Measurements from ENCODE around the gene ACP7.

The ACP7 gene

DNA sequence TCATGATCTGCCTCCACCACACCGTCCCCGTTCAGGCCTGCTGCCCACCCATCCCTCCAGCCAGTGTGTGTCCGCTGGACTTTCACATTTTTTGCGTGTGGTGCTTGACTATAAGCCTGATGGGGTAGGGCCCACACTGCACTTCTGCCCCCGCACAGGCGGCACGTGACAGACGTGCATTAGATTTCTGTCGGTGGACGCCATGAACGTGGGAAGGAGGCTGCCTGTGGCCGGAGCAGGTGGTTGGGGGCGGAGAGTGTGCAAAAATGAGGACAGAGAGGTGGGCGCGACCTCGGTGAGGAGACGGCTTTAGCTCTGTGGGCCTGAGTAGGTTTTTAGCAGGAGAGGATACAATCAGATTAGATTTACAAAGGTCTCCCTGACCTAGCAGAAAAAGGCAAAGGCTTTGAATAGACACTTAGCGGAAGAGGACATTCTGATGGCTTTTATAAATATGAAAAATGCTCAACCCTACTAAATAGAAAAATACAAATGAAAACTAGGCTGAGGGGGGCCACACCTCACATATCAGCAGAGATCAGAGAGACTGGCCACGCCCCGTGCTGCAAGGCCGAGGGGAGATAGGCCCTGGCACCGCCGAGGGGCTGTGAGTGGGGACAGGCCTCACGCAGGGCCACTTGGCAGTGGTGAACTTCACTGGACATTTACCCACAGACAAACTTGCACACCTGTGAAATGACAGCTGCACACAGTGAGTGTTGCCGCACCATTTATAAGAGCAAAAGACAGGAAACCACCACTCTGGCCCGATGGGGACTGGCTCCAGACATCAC is 66.8 kb downstream of the ACP7 start:
- DNase-seq: no peak

- no peak for DNase-seq
These were observed 67.9 kb downstream of the ACP7 start for GRCh38 chr19:39152066-39152465.

DNA sequence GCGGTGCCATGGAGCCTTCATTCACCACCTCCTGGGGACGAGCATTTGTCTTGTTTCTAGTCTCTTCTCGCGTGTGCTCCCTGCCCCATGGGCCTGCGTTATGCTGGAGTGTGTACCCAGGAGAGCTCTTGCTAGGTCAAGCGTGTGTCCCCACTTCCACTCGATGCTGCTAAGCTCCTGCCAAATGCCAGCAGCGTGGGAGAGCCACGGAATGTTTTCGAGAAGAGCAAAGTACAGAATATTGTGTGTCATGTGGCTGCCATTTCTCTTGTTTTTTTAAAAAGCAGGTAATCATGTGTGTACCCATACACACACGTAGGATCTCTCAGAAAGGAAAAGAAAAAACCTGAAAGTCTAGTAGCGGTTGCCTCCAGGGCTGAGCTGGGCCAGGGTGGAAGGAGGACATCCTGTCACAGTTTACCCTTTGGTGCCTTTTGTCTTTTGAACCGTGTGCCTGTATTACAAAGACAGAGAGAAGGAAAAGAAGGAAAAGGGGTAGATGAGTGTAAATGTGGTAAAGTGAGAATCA is 70.0 kb downstream of the ACP7 start:
- DNase-seq: no peak

DNA sequence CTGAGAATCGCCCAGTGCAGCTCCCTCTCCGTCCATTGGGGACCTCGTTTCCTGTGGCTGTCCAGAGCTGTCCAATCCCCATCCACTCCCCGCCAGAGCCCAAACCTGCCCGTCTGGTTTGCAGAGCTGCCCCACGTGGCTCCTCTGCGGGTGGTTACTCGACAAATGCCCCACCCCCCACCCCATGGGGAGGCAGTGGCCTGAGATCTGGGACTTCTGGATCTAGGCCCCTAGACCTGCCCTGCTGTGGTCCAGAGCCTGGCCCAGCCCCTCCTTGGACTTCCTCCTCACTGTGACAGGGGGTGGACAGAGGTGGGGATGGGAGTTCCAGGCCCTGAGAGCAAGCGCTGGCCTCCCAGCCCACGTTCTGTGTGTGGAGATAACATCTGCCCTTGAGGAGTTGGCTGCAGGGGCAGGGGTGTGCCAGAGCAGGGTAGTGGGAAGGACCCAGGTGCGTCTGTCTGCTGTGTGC is 70.5 kb downstream of the ACP7 start:
- no peak for DNase-seq

DNA sequence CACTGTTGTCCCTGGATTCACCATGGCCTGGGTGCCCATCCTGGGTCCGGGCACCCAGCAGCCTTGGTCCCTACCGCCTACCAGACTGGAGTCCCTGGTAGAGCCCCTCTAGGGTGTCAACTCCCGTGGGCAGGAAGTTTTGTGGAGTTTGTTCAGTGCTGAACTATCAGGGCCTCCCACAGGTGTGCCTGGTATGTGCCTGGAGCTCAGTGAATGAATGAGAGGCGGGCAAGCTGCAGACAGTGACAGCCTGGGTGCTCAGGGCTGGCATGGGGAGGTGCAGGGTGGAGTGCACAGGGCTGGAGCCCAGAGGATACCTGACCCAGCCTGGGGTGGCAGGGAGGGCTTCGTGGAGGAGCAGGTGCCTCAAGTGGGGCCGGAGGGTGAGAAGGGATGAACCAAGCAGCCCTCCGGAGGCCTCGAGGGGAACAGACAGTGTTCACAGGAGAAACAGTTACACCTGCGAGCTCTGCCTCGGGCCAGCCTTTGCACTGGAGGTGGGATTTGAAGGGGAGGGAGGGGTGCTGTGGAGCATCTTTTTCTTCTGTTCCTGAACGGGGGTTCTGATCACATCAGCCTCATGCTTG is 71.0 kb downstream of the ACP7 start:
- no peak for DNase-seq

DNA sequence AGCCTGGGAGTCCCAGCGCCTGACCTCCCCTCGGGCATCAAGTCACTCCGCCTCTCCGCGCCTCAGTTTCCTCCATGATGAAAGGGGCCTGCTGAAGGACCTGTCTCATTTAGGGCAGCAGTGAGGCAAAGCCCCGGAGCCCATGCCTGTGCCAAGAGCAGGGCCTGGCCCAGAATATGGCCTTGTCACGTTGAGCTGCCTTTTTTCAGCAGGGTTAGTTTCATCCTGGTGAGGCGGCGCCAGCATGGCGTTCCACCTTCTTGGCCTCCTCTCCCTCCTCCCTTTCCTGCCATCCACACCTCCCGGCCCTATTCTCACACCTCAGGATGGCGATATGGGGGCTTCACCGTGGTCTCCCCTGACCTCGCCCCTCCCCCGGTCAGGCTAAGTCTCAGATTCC is 71.6 kb downstream of the ACP7 start:
- DNase-seq: no peak

DNA sequence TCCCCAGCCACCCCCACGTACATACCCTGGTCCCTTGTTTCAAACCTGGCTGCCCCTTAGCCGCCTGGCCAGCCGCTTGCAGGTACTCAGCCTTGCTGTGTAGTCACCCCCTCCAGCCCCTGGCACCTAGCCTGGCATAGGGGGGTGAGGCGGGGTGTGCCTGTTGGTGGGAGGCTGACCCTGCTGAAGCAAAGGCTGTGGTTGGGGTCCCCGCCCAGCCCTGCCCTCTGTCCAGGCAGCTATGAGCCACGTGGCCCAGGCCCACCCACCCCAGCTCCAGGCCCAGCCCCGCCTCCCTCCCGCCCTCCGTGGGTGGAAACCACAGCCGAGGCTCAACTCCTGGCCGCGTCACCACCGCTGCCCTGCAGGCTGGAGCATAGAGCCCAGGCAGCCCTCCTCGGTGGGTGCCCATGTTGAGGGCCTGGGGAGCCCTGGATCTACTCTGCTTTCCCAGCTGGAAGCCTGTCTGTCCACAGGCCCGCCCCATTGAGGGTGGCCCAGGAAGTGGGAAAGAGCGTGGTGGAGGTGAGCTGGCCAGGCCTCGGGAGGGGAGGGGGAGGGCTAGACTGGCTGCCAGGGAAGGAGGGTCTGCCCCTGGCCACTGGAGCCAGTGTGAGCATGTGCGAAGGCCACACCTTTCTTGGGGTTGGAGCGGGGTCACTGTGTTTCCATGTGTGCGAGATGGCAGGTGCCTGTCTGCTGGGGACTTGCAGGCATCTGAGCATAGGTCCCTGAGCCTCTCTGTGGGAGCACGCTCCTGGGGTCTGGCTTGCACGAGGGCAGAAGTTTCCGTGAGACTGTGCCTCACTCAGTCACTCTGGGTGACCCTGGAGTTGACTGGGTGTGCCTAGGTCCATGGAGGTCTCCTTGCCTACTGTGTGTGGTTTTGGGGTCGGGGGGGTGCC is 72.4 kb downstream of the ACP7 start:
- DNase-seq: peak; percentile 12

DNA sequence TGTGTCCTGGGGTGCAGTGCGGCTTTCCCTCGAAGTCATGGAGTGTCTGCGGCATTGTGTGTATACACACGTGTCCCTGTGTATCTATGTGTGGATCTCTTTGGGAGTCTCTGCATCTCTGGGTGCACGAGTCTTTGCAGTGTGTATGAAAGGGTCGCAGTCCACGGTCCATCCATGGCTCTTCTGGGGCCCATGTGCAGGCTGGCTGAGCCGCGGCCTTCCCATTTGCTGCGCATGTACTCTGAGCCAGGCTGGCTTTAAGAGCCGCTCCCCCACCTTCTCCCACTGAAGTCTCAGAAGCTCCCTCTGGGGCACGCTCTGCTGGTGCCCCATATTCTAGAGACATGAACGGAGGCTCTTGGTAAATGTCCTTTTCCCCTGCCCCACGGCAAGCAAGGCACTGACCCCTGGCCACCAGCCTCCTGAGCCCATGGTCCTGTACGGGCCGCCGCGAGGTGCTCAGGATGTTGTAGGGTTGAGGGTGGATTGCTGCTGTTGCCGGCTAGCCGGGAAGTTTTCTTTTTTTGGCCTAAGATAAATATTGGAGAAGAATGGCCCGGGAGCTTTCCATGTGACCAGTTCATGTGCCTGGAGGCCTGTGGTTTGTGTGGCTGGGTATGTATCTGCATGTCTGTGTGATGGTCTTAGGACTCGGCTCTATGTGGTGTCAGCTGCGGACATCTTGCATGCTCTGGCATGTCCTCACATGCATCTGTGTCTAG is 73.3 kb downstream of the ACP7 start:
- no peak for DNase-seq

DNA sequence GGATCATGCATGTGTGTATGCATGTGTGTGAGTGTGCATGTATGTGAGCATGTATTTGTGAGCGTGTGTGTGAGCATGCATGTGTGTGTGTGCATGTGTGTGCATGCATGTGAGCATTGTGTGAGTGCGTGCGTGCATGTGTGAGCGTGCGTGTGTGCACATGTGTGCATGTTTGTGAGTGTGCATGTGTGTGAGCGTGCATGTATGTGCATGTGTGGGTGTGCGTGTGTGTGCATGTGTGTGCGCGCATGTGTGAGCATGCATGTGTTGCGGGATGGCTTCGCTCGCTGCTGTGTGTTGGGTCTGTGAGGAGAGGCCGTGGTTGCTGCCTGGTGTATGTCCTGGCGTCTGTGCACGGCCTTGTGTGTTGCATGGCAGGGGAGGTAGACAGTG is 73.8 kb downstream of the ACP7 start:
- no peak for DNase-seq

- DNase-seq: no peak
These were observed 74.6 kb downstream of the ACP7 start for GRCh38 chr19:39158646-39159260.

GRCh38 chr19:39160523-39160861 is 76.3 kb downstream of the ACP7 start:
- DNase-seq: no peak

Measured in EL (cell line).